ENCODE measurements around the gene KYNU.
A peak's percentile ranks its signal among the peaks of the same experiment; 100 is the strongest.

Gene KYNU

GRCh38 chr2:142869461-142870106 lies 7.9 kb upstream of the KYNU start:
- DNase-seq (ENCODE audit: extremely low read depth, low read depth) = no peak
- no peak for TF ChIP-seq CTCF (IDR thresholded peaks at IDR 0.05; ENCODE audit: low read depth, low read length, missing control alignments)
- H3K4me3 ChIP-seq (replicated peaks; ENCODE audit: low read depth, low read length) = no peak overlapping the region

GRCh38 chr2:142870526-142870925 lies 6.9 kb upstream of the KYNU start:
- no peak for TF ChIP-seq CTCF (IDR thresholded peaks at IDR 0.05; ENCODE audit: low read depth, low read length, missing control alignments)
- no peak overlapping the region for H3K4me3 ChIP-seq (replicated peaks; ENCODE audit: low read depth, low read length)
- DNase-seq (ENCODE audit: extremely low read depth, low read depth) = no peak

GRCh38 chr2:142871396-142871795 lies 6.1 kb upstream of the KYNU start:
- TF ChIP-seq CTCF (IDR thresholded peaks at IDR 0.05; ENCODE audit: low read depth, low read length, missing control alignments) = no peak
- no peak overlapping the region for H3K4me3 ChIP-seq (replicated peaks; ENCODE audit: low read depth, low read length)
- no peak for DNase-seq (ENCODE audit: extremely low read depth, low read depth)

GRCh38 chr2:142872882-142873724 lies 4.4 kb upstream of the KYNU start:
- H3K4me3 ChIP-seq (replicated peaks; ENCODE audit: low read depth, low read length) = no peak overlapping the region
- no peak for TF ChIP-seq CTCF (IDR thresholded peaks at IDR 0.05; ENCODE audit: low read depth, low read length, missing control alignments)
- peak; percentile 15 for DNase-seq (ENCODE audit: extremely low read depth, low read depth)

GRCh38 chr2:142873831-142874287 lies 3.6 kb upstream of the KYNU start:
- no peak overlapping the region for H3K4me3 ChIP-seq (replicated peaks; ENCODE audit: low read depth, low read length)
- no peak for TF ChIP-seq CTCF (IDR thresholded peaks at IDR 0.05; ENCODE audit: low read depth, low read length, missing control alignments)
- no peak for DNase-seq (ENCODE audit: extremely low read depth, low read depth)

GRCh38 chr2:142874293-142874814 lies 3.1 kb upstream of the KYNU start:
- peak; percentile 22 for DNase-seq (ENCODE audit: extremely low read depth, low read depth)
- TF ChIP-seq CTCF (IDR thresholded peaks at IDR 0.05; ENCODE audit: low read depth, low read length, missing control alignments) = no peak
- no peak overlapping the region for H3K4me3 ChIP-seq (replicated peaks; ENCODE audit: low read depth, low read length)

All from HFF-Myc (cell line).